ENCODE data around the gene GREB1.

Gene GREB1

GRCh38 chr2:11556101-11556806 is 22.4 kb downstream of the GREB1 start (continued):
- TF ChIP-seq BCL11B (tag by site-specific recombination; IDR thresholded peaks at IDR 0.05; ENCODE audit: low read depth) (no peak), ZFP3 (tag by site-specific recombination; IDR thresholded peaks at IDR 0.05; ENCODE audit: low read depth) (no peak), ZBTB49 (tag by site-specific recombination; IDR thresholded peaks at IDR 0.05; ENCODE audit: low read depth) (no peak), ZNF112 (tag by site-specific recombination; IDR thresholded peaks at IDR 0.05) (no peak), KLF10 (tag by site-specific recombination; IDR thresholded peaks at IDR 0.05) (no peak), ZNF366 (tag by site-specific recombination; conservative IDR thresholded peaks at IDR 0.05) (no peak), ZNF560 (tag by site-specific recombination; IDR thresholded peaks at IDR 0.05; ENCODE audit: borderline replicate concordance) (no peak), ZNF585B (tag by site-specific recombination; IDR thresholded peaks at IDR 0.05) (no peak)

- Histone ChIP-seq H3K4me3 (ENCODE audit: low read depth, low read length) (no peak overlapping the region), H3K27ac (ENCODE audit: extremely low read depth, low read depth, low read length) (no peak overlapping the region), H3K36me3 (ENCODE audit: control insufficient read depth in 2 of 2, insufficient read depth in 1 of 2, low read length in 2 of 2) (no peaks in the 10 kb centered on the region), H3K9me3 (ENCODE audit: control insufficient read depth, insufficient read depth, low read depth, low read length) (no peaks in the 10 kb centered on the region), H3K4me1 (ENCODE audit: control insufficient read depth, insufficient read depth, low read length) (no peaks in the 10 kb centered on the region)
- ChIA-PET CTCF (interaction anchor here (0.6 to 2.2 kb wide), 5 partner anchors 22 to 89 kb away, joined by 3 to 9 read pairs (median 4); no protein-coding TSS in a partner anchor), POLR2A (no interaction called here)
- TF ChIP-seq ZNF23 (tag by site-specific recombination; IDR thresholded peaks at IDR 0.05; ENCODE audit: borderline replicate concordance) (no peak), REPIN1 (tag by site-specific recombination; IDR thresholded peaks at IDR 0.05; ENCODE audit: low read depth) (no peak), SP7 (tag by site-specific recombination; IDR thresholded peaks at IDR 0.05) (no peak), ZNF155 (tag by site-specific recombination; IDR thresholded peaks at IDR 0.05) (no peak), ZNF280D (tag by site-specific recombination; IDR thresholded peaks at IDR 0.05) (no peak), ZNF610 (tag by site-specific recombination; IDR thresholded peaks at IDR 0.05; ENCODE audit: borderline replicate concordance) (no peak), BCL11A (tag by site-specific recombination; IDR thresholded peaks at IDR 0.05; ENCODE audit: low read depth) (no peak), PRDM10 (tag by site-specific recombination; IDR thresholded peaks at IDR 0.05) (no peak), ZNF112 (tag by site-specific recombination; IDR thresholded peaks at IDR 0.05) (no peak), ZNF639 (tag by site-specific recombination; IDR thresholded peaks at IDR 0.05) (no peak), ZNF362 (tag by site-specific recombination; IDR thresholded peaks at IDR 0.05) (no peak), ZNF660 (tag by site-specific recombination; IDR thresholded peaks at IDR 0.05) (no peak), ZNF24 (tag by site-specific recombination; IDR thresholded peaks at IDR 0.05) (no peak), TRIM28 (IDR thresholded peaks at IDR 0.05; ENCODE audit: borderline replicate concordance, low read length) (no peak), ZNF416 (tag by site-specific recombination; IDR thresholded peaks at IDR 0.05) (no peak)
These were observed 24.5 kb downstream of the GREB1 start for GRCh38 chr2:11558214-11558886.
